ENCODE measurements around the gene RALB. TPM values are rescaled to one million over a fixed set of nuclear protein-coding genes. Genes with fewer than 3 reads are reported as not detected.
A peak's percentile ranks its signal among the peaks of the same experiment; 100 is the strongest.

The RALB gene
- total RNA-seq, 2 donors from 2014 or later = 71.8 to 93.4 TPM

DNA sequence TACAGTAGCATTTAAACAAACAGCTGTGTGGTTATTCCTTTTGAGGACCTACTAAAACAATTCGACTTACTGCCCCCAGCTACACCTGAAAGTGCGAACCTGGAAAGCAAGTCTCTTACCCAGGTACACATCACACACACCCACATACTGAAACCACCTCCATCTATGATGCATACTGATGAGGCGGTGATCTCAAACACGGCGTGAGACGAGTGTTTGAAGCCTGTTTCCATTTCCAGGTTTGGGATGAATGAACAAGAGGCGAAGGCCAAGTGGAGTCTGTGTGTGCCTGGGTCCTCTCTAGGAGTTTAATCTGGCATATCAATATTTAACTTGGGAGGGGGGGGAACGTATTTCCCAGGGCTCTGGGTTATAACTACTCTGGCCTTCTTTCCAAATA, 31.0 kb upstream of the RALB start:
- H3K27ac ChIP-seq = no peak overlapping the region
- intact Hi-C loops (cut with DNase I) = no loop called here
- no peak for DNase-seq
- TF ChIP-seq, protein P1, sequence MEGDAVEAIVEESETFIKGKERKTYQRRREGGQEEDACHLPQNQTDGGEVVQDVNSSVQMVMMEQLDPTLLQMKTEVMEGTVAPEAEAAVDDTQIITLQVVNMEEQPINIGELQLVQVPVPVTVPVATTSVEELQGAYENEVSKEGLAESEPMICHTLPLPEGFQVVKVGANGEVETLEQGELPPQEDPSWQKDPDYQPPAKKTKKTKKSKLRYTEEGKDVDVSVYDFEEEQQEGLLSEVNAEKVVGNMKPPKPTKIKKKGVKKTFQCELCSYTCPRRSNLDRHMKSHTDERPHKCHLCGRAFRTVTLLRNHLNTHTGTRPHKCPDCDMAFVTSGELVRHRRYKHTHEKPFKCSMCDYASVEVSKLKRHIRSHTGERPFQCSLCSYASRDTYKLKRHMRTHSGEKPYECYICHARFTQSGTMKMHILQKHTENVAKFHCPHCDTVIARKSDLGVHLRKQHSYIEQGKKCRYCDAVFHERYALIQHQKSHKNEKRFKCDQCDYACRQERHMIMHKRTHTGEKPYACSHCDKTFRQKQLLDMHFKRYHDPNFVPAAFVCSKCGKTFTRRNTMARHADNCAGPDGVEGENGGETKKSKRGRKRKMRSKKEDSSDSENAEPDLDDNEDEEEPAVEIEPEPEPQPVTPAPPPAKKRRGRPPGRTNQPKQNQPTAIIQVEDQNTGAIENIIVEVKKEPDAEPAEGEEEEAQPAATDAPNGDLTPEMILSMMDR (IDR thresholded peaks at IDR 0.05) = no peak
- H3K9me3 ChIP-seq = no peaks in the 10 kb centered on the region
- H3K4me3 ChIP-seq = no peak overlapping the region
- peaks cover 4% of the 10 kb centered on the region for H3K4me1 ChIP-seq
- H3K27me3 ChIP-seq = no peaks in the 10 kb centered on the region
- H3K9ac ChIP-seq (ENCODE audit: low read depth in 2 of 2, low read length in 2 of 2) = no peak overlapping the region
- no peaks in the 10 kb centered on the region for H3K36me3 ChIP-seq

DNA sequence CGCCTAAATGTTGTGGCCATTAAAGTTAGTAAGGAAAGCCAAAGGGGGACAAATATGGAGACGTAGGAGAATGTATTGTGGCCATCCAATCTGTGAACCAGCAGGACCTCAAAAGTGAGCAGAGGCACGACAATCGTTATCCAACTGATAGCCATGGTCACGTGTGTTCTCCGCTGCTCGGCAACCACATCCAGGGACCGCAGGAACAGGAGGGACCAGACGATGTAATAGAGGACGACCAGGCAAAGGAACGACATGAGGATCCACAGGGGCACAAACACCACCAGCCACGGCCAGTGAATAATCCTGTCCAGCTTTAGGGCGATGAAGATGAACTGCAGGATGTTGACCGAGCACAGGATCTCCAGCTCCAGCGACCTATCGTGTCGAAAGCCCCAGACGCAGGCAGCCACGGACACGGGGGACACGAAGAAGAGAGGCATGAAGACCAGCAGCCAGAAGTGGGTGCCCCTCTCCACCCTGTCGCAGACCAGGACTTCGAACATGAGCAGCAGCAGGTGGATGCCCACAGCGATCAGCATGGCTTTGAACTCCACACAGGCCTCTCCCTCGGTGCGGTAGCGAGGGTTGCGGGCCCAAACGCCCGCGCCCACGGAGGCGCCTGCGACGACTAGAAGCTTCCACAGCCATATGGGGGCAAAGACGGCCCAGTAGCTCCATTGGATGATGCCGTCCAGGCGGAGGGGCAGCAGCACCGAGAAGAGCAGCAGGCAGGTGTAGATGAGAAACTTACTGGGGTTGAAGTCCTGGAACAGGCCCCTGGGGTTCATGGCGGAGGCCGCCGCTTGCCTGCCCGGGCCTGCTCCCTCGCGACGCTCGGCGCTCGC, 30.2 kb upstream of the RALB start:
- DNase-seq = no peak
- peak overlapping the region; percentile 76 for H3K27ac ChIP-seq
- no peaks in the 10 kb centered on the region for H3K27me3 ChIP-seq
- intact Hi-C loops (cut with DNase I) = no loop called here
- TF ChIP-seq, protein P1 (IDR thresholded peaks at IDR 0.05) = no peak
- peaks cover 4% of the 10 kb centered on the region for H3K4me1 ChIP-seq
- H3K9ac ChIP-seq (ENCODE audit: low read depth in 2 of 2, low read length in 2 of 2) = no peak overlapping the region
- H3K4me3 ChIP-seq = peak overlapping the region; percentile 55
- no peaks in the 10 kb centered on the region for H3K36me3 ChIP-seq
- no peaks in the 10 kb centered on the region for H3K9me3 ChIP-seq

DNA sequence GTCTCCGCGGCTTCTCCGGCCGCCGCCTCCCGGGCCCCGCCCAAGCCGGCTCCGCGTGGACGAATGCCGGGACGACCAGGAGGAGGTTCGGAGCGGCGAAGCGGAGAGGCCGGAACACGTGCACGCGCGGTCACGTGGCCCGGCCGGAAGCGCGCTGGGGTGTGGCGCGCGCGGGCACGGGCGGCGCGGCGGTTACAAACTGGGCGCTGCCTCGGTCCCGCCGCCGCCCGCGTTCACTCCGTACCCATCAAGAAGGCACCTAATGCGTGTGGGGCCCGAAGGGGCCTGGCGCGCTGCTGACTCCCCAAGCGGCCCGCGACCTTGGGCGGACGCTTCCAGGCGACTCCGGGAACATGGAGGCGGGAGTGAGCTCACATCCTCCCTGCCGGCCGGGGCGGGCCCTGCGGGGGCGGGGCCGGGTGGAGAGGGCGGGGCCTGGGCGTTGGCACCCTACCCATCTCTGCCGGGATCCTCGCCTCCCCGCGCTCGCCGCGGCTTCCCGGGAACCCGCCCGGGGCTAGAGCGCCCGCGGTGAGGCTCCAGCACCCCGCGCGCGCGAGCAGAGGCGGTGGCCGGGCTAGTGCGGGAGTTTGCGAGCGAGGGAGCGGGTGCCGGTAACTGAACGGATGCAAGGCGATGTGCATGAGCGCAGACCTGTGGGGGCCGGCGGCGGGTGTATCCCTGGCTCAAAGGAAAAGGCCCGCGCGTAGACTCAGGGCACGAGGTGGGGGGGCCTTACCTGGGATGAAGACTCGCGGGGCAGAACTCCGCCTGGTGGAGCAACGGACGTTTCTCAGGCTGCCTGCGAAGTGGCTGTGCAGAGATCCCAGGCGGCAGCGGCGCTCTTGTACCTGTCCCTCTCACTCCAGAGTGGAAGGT, 29.4 kb upstream of the RALB start, which contains the start of gene TMEM185B:
TMEM185B (minus strand) TSS at position 367 of the 879 bp plus-strand sequence. CDS start 424 bp downstream, outside the sequence.
- TF ChIP-seq, protein P1 (IDR thresholded peaks at IDR 0.05) = no peak
- Histone ChIP-seq H3K36me3 (no peaks in the 10 kb centered on the region), H3K27ac (peak within 1 kb of the TSS; percentile 76), H3K9me3 (no peaks in the 10 kb centered on the region), H3K4me3 (peak within 1 kb of the TSS; percentile 55), H3K27me3 (no peaks in the 10 kb centered on the region), H3K4me1 (peaks cover 4% of the 10 kb centered on the region), H3K9ac (ENCODE audit: low read depth in 2 of 2, low read length in 2 of 2) (peak within 1 kb of the TSS; percentile 74 to 84)
- DNase-seq = peak; percentile 94
- intact Hi-C loops (cut with DNase I) = no loop called here

DNA sequence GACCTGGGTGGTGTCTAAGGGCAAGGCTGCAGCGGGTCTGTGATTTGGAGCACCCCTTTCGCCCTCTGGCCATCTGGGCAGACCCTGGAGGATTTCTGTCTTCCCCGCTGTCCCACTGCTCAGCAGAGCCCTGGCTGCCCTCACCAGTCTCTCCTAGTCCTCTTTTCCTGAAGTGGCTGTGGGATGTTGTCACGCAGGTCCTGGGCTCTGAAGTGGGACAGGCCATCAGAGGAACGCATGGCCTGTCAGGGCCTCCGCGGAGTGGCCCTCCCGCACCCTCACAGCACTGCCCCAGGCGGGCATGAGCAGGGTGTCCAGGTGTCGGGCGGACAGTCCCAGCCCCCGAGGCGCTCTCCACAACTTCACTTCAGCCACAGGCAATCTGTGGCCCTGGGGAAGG, 28.4 kb upstream of the RALB start:
- intact Hi-C loops (cut with DNase I) = no loop called here
- H3K27me3 ChIP-seq = no peaks in the 10 kb centered on the region
- H3K9me3 ChIP-seq = no peaks in the 10 kb centered on the region
- TF ChIP-seq, protein P1 (IDR thresholded peaks at IDR 0.05) = no peak
- peak overlapping the region; percentile 48 to 84 for H3K9ac ChIP-seq (ENCODE audit: low read depth in 2 of 2, low read length in 2 of 2)
- no peak overlapping the region for H3K27ac ChIP-seq
- no peaks in the 10 kb centered on the region for H3K36me3 ChIP-seq
- H3K4me3 ChIP-seq = no peak overlapping the region
- DNase-seq = no peak
- peaks cover 4% of the 10 kb centered on the region for H3K4me1 ChIP-seq

DNA sequence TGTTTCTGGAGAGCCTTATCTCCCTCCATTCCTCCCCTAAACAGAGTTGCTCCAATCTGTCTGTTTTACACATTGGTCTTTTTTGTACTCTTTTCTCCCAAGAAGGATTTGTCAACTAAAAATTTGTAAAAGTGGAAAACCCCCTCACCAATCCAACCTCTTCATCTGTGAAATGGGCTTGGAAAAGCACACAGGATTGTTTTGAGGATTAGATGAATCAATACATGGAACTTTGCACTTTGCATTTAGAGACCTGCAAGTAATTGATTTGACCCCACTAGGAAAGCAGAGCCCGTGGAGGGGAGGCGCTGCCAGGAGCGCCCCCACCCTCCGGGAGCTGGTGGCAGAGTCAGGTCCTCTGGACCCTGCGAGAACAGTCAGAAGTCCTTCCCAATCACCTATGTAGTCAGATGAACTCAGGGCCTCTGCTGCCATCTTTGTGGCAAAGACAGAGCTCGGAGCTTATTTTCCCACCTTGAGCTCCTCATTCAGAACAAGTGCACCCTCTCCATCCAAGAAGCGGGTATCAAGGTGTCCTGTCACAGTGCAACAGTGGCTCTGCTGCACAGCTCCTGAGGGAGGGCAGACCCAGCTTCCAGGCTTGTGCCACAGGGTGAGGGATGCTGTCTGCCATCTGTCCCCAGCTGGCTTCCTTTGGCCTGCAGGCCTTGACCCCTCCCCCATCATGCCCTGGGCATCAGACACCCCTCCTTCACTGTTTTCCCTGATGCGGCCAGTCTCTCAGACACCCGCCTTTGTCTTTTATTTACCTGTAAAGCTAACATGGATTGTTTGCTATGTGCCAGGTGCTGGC, 27.7 kb upstream of the RALB start:
- H3K4me1 ChIP-seq = peaks cover 8% of the 10 kb centered on the region
- TF ChIP-seq, protein P1 (IDR thresholded peaks at IDR 0.05) = no peak
- H3K36me3 ChIP-seq = no peaks in the 10 kb centered on the region
- no peak overlapping the region for H3K4me3 ChIP-seq
- H3K9me3 ChIP-seq = no peaks in the 10 kb centered on the region
- peak; percentile 18 for DNase-seq
- no peak overlapping the region for H3K27ac ChIP-seq
- intact Hi-C loops (cut with DNase I) = no loop called here
- no peak overlapping the region for H3K9ac ChIP-seq (ENCODE audit: low read depth in 2 of 2, low read length in 2 of 2)
- no peaks in the 10 kb centered on the region for H3K27me3 ChIP-seq
